NCI-H1105 (cell line): ENCODE results near the gene SASH1.

ENCODE experiments used
- DNase-seq: peaks from one replicate; lab custom pipeline; 2025; lab: John Stamatoyannopoulos, UW

The SASH1 gene

GRCh38 chr6:148590883-148591282 is 248.2 kb downstream of the SASH1 start:
- no peak for DNase-seq

GRCh38 chr6:148591656-148592055 is 249.0 kb downstream of the SASH1 start:
- no peak for DNase-seq

DNA sequence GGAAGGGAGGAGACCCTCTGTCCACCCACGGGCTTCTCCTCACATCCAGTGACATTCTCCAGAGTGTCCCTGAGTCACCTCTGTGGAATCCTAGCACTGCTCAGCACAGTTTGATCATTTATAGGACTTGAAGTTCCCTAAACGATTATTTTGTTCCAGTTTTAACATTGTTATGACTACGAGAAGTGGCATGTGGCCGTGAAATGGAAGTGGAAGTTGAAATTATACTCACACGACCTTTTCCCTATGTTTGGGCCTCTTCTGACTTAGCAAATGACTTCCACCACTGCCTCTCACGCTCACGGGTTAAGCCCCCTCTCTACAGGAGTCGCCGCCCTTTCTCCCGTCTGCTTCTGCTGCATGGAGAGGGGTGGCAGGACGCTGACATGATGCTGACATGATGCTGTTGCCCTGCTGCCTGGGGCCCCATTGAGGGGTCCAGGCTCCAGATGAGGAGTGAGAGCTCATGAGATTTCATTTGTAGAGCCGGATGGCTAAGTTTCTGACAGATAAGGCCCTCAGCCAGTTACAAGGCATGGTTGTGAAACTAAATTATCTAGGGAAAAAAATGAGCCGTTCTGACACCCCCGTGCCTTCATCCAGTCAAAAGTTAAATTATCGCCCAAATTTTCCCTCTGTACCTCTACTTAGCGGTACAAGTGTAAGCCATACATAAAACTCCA is 250.6 kb downstream of the SASH1 start:
- DNase-seq: no peak

GRCh38 chr6:148593813-148594170 is 251.2 kb downstream of the SASH1 start:
- DNase-seq: no peak

DNA sequence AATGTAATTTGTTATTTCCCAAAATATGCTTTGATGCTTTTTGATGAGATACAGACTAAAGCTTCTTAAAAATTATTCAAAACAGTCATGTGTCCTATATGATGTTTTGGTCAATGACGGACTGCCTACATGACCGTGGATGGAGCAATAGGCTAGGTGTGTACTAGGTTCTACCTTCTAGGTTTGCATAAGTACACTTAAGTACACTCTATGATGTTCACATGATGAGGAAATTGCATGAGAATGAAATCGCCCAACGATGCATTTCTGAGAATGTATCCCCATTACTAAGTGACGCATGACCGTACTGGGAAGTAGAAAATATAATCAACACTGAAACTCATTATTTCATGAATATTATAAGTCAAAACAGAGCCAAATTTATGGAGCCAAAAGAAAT is 252.9 kb downstream of the SASH1 start:
- DNase-seq: no peak

- DNase-seq: no peak
Measured at GRCh38 chr6:148596891-148597455, 254.3 kb downstream of the SASH1 start.

DNA sequence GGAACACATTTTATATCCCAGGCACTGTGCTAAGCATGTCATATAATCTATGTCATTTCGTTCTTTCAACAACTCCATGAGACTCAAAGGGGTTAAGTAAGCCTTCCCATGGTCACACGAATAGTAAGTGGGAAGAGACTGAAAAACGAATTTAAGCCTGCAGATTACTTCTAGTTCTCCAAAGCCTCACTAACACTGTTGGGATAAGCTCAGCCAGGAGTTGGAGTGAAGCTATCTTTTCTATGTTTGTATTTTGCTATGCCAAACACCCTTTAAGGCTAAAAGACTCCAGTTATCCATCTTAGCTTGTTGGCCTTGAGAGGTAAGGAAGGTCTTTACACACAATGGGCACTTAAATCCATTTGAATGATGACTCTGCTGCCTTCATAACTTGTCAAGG is 256.1 kb downstream of the SASH1 start:
- no peak for DNase-seq

DNA sequence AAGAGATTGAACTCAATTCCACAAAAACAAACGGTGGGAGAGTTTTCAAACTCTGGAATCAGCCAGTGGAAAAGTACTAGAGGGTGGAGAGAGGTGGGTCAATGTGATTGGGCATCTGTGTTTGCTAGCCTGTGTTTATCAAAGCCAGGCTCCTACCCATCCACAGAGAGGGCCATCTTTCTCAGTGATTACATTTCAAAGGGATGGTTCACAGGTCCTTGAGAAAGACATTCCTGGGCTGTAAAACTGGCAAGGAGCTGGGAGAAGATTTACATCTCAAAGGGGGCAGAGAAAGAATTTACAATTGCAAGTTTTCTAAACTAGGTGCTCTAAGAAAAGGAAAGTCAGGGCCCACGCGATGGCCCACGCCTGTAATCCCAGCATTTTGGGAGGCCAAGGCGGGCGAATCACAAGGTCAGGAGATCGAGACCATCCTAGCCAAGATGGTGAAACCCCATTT is 257.4 kb downstream of the SASH1 start:
- DNase-seq: no peak
